ENCODE measurements around the gene PPP1R12A.
"Not testable (repeated sequence)": the region's sequence is repeated elsewhere in the genome, so short reads cannot be mapped to it uniquely, and the experiment has no call there.

Gene PPP1R12A

GRCh38 chr12:79841248-79841877 is 93.5 kb downstream of the PPP1R12A start:
- DNase-seq (ENCODE audit: low read depth): no peak

GRCh38 chr12:79838359-79838758 is 96.5 kb downstream of the PPP1R12A start:
- DNase-seq (ENCODE audit: low read depth): no peak

GRCh38 chr12:79837575-79837974 is 97.3 kb downstream of the PPP1R12A start:
- no peak for DNase-seq (ENCODE audit: low read depth)

GRCh38 chr12:79835377-79835843 is 99.5 kb downstream of the PPP1R12A start:
- no peak for DNase-seq (ENCODE audit: low read depth)

GRCh38 chr12:79834712-79835376 is 100.1 kb downstream of the PPP1R12A start:
- DNase-seq (ENCODE audit: low read depth): no peak

- no peak for DNase-seq (ENCODE audit: low read depth)
These were observed 104.5 kb downstream of the PPP1R12A start for GRCh38 chr12:79830440-79830839.

- DNase-seq (ENCODE audit: low read depth): no peak
These were observed 106.0 kb downstream of the PPP1R12A start for GRCh38 chr12:79828924-79829323.

- DNase-seq (ENCODE audit: low read depth): no peak
These were observed 107.4 kb downstream of the PPP1R12A start for GRCh38 chr12:79827484-79827883.

- DNase-seq (ENCODE audit: low read depth): no peak
These were observed 108.4 kb downstream of the PPP1R12A start for GRCh38 chr12:79826267-79827128.

- no peak for DNase-seq (ENCODE audit: low read depth)
These were observed 112.4 kb downstream of the PPP1R12A start for GRCh38 chr12:79822475-79822874.

GRCh38 chr12:79818856-79819255 is 116.0 kb downstream of the PPP1R12A start:
- DNase-seq (ENCODE audit: low read depth): no peak

GRCh38 chr12:79784366-79785065 is 150.4 kb downstream of the PPP1R12A start:
- not testable (repeated sequence) for DNase-seq (ENCODE audit: low read depth)

GRCh38 chr12:79782172-79782900 is 152.6 kb downstream of the PPP1R12A start:
- no peak for DNase-seq (ENCODE audit: low read depth)

- no peak for DNase-seq (ENCODE audit: low read depth)
These were observed 156.0 kb downstream of the PPP1R12A start for GRCh38 chr12:79778802-79779448.

GRCh38 chr12:79776111-79776510 is 158.8 kb downstream of the PPP1R12A start:
- no peak for DNase-seq (ENCODE audit: low read depth)

- DNase-seq (ENCODE audit: low read depth): no peak
These were observed 159.4 kb downstream of the PPP1R12A start for GRCh38 chr12:79775355-79776027.

GRCh38 chr12:79773896-79774295 is 161.0 kb downstream of the PPP1R12A start:
- DNase-seq (ENCODE audit: low read depth): no peak

- no peak for DNase-seq (ENCODE audit: low read depth)
These were observed 164.9 kb downstream of the PPP1R12A start for GRCh38 chr12:79769860-79770485.

- DNase-seq (ENCODE audit: low read depth): no peak
These were observed 165.6 kb downstream of the PPP1R12A start for GRCh38 chr12:79769189-79769859.

All from stimulated activated CD4-positive, alpha-beta T cell treated with anti-CD3 and anti-CD28 coated beads, Interleukin-2, amount 100 ng/mL, for 4 hours (primary cell).